GM21367 (cell line): Measurements from ENCODE around the gene CPOX.
A peak's percentile ranks its signal among the peaks of the same experiment; 100 is the strongest.
"Not testable (repeated sequence)": the region's sequence is repeated elsewhere in the genome, so short reads cannot be mapped to it uniquely, and the experiment has no call there.

Experiments used
- ATAC-seq: cut with Tn5 transposase; IDR thresholded peaks from one replicate; pipeline ENCODE4 v1.9.1; 2021; ENCODE audit not compliant: unreplicated experiment

CPOX gene

DNA sequence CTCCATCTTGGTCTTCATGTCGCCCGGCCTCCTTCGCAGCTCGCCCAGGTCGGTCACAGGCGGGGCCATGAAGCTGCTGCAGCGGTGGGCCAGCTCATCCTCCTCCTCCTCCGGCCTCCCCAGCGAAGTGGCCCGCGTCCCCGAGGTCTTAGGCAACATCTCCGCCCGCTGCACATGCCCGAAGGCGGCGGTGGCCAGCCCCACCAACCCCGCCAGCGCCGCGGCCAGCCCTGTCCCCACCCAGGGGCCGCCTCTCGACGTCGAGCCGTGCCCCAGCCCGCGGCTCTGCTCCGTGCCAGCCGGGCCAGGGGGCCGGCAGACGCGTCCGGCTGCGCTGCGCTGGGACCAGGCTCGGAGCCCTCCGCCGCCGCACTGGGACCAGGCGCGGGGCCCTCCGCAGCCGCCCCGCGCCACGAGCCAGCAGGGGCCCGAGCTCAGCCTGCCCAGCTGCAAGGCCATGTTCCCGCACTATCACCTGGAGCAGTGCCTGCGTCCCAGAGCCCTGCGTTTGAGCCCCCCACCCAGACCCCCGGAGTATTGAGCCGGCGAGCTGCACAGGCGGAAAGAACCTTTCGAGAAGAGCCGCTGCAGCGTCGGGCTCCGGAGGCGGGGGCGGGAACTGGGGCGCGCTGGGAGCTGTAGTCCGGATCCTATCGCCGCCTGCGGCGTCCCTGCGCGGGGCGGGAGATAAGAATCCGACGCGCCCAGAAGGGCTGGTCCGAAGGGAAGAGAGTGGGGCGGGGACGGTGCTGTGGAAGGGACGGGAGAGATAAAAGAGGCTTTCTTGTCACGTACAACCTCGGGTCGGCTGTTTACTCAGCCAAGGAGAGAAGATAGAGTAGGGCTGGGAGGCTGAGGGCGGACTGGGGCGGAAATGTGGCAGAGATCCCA lies at the start of gene CPOX:
CPOX (minus strand) TSS at position 566 of the 891 bp plus-strand sequence; CDS start at position 459, 107 bp downstream.
- ATAC-seq: peak; percentile 93

DNA sequence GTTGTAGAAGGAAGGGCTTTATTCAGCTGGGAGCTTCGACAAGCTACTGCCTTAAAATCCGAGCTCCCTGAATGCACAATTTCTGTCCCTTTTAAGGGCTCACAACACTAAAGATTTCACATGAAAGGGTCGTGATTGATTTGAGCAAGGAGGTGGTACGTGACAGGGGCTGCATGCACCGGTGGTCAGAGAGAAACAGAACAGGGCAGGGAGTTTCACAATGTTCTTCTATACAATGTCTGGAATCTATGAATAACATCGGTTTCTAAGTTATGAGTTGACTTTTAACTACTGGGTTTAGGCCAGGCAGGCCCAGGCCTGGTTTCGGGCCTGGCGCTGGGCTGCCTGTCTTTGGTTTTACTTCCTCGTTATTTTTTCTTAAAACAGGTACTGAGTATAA lies 49.4 kb upstream of the CPOX start:
- not testable (repeated sequence) for ATAC-seq

DNA sequence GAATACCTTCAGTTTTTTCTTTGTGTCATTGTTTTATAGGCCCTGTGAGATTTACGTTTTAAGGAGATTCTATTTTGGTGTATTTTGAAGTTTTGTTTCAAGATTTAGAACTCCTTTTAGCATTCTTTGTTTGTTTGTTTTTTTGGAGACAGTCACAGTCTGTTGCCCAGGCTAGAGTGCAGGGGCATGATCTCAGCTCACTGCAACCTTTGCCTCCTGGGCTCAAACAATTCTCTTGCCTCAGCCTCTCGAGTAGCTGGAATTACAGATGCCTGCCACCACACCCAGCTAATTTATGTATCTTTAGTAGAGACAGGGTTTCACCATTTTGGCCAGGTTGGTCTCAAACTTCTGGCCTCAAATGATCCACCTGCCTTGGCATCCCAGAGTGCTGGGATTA lies 48.3 kb upstream of the CPOX start:
- ATAC-seq: not testable (repeated sequence)

DNA sequence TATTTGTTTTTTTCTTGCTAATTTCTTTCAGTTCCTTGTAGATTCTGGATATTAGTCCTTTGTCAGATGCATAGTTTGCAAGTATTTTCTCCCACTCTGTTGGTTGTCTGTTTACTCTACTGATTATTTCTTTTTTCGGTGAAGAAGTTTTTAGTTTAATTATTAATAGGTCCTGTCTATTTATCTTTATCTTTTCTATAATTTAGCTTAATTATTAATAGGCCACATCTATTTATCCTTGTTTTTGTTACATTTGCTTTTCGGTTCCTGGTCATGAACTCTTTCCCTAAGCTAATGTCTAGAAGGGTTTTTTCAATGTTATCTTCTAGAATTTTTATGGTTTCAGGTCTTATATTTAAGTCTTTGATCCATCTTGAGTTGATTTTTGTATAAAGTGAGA lies 45.1 kb upstream of the CPOX start:
- ATAC-seq: not testable (repeated sequence)

DNA sequence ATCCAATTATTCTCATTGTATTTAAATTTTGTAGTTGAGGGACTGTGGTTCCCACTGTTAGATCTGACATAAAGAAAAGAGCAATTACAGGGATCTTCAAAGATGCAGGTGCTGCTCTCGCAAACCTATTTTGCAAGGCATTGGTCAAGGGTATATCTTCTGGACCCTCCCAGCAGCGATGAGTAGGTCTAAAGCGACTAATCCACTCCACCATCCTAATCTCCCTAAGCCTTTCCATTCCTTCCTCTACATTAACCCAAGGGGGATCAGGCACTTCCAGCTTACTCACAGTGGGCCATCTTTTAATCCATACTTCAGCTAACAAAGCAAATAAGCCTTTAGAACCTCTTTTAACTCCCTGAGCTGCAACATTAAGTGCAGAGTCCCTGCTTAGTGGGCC lies 37.0 kb upstream of the CPOX start:
- ATAC-seq: no peak

DNA sequence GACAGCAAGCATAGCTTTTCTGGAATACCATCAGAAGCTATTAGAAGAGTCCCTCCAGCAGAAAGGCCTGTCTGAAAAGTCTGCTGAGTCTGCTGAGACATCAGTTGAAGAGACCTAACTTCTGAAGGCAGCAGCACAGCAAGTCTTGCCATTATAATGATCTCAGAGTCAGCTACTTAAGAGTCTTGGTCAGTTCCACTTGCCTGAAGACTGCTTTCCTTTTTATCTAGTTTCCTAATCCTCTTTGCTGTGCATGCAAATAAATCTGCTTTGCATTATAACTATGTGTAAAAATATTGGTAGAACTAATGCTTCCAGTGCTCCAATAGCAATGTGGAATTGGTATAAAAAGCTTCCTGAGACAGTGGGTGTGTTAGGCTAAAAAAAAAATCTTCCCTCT lies 34.9 kb upstream of the CPOX start:
- ATAC-seq: no peak

DNA sequence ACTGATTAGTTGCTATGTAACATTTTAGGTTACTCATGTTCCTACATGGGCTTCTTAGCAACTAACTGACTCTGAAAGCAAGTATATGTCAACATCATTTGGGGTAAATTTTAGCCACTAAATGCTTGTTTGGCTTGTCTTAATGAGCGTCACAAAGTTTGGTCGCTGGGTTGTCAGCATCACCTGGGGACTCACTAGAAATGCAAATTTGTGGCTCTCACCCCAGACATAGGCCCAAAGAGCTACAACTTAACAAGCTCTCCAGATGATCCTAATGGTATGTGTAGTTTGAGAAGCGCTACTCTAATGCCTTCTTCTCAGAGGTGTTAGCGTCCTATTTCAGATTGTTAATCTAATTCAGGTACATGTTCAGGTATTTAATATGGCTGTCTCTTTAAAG lies 32.7 kb upstream of the CPOX start:
- no peak for ATAC-seq

DNA sequence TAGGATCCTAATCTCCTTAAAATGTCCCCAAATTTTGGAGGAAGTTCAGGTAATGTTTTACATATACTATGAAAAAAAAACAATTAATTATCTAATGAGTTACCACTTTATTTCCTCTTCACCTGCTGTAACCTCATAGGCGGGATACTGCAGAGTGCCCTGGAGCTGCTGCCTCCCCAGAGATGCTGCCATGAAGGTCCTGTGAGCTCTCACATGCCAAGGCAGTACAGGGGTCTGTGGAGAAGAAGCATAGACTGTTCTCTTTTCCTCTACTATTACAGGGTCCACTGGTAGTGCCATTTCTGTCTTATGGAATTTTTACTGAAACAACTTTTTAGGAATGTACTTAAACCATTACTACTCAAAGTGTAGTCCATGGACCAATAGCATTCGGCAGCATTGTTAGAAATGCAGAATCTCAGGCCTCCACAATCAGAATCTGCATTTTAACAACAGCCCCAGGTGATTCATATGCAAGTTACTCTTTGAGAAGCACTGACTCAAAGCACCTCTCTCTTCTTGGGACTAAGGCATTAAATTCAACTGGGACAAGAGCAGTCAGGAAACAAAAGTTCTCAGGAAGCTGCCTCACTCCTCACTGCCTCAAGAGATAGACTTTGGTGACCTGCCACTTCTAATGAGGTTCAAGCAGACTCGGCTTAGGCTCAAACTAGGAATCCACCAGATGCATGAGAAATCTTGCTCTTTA lies 30.3 kb upstream of the CPOX start:
- no peak for ATAC-seq

DNA sequence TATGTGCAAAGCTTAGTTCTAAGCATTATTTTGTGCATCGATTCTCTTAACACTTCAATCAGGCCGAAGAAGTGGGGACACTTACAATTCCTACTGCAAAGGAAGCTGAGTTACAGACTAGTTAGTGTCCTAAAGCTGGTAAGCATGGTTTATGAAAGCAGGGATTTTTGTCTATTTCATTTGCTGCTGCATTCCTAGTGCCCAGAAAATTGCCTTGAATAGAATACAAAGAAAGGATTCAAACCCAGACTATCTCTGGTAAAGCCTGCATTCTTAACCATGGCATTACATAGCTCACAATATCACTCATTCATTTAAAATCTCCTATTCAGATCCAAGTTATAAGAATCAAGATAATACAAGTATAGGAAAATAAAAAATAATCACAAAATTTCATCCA lies 24.4 kb upstream of the CPOX start:
- ATAC-seq: no peak

DNA sequence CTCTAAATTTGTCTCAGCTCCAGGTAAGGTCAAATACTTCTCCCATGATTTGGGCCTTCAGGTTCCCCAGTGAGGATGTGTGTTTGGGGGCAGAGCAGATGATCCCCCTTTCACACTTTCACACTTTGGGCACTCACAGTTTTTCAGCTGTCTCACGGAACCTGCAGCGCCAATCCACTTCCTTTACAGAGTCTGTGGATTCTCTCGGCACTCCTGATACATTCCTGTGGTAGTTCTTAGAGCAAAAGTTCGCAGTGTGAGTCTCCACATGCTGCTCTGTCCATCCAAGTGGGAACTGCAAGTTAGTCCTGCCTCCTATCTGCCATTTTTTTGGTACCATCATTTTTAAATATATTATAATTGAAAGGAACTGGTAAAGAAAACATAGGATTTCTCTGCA lies 20.2 kb upstream of the CPOX start:
- no peak for ATAC-seq

DNA sequence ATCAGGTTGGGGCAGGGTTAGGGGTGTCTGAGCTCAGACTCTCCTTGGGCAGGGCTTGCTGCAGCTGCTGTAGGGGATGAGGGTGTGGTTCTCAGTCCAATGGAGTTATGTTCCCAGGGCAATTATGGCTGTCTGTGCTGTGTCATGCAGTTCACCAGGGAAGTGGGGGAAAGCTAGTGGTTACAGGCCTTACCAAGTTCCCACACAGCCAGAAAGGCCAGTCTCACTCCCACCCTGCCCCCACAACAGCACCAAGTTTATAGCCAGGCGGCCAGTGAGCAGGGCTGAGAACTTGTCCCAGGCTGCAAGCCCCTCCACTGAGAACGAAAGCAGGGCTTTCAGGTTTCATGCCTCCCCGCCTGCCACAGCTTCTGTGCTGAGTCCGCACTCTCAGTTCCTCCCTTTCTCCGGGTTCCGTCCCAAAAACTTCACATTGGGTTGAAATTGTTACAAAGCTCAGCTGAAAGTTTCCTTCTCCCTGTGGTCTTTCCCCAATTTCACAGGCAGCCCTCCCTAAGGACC lies 19.6 kb upstream of the CPOX start:
- peak; percentile 53 for ATAC-seq

DNA sequence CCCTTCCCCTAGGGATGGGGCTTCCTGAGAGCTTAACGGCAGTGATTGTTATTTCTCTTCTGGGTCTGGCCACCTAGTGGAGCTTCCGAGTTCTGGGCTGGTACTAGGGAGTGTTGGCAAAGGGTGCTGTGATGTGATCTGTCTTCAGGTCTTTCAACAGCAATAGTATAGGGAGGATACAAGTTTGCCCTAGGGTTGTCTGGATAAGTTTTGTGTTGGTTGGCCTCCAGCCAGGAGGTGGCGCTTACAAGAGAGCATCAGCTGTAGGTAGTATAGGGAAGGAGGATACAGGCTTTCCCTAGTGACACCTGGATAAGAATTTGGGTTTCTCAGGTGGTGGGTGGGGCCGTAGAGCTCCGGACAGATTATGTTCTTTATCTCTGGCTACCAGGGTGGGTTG lies 19.2 kb upstream of the CPOX start:
- peak; percentile 52 for ATAC-seq

DNA sequence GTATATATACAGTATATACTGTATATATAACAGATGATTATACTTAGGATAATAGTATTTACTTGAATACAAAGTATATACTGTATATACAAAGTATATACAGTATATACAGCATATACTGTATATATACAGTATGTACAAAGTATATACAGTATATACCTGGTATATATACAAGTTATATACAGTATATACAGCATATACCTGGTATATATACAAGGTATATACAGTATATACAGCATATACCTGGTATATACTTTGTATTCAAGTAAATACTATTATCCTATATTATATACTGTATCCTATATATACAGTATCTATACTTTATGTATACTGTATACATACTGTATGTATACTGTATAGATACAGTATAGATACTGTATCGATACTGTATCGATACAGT lies 14.6 kb upstream of the CPOX start:
- no peak for ATAC-seq

DNA sequence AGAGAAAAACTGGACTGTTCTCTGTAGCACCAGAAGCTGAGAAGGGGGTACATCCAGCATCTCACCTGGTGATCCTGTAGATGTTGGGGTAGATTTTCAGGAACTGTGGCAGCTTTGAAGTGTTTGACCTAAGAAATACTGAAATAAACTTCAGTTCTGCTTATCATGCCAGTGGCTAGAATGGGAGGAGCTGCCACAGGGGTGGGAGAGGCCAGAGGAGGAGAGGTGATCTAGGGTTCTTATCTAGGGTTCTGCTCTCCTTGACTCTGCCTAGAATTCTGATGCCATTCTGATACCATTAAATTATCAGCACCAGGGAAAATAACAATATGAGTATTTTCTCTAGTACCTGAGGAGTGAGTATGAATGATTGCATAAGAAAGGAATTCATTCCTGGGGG lies 10.2 kb upstream of the CPOX start:
- ATAC-seq: no peak

DNA sequence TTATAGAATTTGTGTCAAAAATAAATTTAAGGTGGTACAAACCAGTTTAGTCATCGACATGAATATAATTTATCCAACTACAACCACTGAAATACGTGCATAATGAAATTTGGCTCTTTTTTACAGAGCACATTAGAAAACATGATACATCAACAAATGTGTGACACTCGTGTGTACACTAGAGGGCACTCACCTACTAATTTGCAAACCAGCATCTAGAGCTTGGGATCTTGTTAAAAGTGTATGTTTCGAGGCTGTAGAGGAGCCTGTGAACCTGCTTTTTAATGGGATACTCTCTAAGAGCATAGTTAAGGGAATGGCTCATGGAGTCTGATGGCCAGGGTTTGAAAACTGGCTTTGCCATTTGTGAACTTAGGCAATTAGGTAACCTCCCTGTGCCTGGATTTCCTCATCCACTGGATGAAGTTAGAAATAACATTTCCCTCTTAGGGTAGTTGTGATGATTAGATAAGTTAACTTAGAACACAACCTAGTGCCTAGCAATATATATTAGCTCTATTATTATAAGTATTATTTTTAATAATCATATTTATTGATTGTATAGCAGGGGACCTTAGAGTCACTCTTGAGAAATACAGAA lies 8.8 kb upstream of the CPOX start:
- peak; percentile 73 for ATAC-seq

DNA sequence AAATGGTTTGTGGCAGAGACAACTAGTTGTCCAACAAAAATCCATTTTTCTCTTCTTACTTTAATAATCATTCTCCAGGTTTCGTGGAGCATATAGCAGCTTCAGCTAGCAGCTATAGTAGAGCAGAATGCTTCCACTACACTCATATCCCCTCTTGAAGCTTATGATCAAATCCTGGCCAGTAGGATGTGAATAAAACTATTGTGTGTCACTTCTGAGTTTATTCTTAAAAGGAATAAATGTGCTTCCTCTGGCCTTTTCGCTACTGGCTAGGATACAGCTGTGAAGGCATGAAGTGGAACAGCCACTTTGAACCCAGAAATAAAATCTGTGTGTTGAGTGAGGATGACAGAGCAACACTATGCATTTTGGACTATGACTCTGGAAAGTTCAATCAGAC lies 7.8 kb upstream of the CPOX start:
- ATAC-seq: no peak

DNA sequence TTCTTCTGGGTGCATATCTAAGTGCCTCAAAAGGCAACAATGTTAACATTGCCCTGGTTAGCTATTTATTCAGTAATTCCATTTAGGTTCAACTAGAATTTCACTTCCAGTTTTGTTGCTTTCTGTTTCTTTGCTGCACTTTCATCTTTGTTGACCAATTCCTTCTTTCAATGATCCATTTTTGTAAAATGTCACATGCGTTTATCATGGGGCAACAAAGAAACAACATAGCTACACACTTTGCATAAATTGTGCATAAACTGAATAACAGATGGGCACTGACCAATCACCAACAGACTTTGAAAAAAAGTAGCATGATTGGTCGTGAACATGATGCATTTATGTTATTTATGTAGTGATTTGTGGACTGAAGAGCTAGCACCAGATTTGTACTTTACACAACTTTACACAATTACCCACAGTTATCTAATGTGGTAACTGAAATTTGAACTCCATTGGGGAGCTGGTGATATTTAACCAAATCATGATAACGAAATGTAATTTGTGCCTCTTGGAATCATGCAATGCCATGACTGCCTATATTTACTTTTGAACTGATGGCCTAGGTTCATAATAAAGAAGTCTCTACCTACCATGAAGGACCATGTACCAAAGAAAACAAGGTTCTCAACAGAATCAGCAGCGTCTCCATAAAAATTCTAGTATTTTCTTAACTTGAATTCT lies 7.1 kb upstream of the CPOX start:
- ATAC-seq: peak; percentile 44

DNA sequence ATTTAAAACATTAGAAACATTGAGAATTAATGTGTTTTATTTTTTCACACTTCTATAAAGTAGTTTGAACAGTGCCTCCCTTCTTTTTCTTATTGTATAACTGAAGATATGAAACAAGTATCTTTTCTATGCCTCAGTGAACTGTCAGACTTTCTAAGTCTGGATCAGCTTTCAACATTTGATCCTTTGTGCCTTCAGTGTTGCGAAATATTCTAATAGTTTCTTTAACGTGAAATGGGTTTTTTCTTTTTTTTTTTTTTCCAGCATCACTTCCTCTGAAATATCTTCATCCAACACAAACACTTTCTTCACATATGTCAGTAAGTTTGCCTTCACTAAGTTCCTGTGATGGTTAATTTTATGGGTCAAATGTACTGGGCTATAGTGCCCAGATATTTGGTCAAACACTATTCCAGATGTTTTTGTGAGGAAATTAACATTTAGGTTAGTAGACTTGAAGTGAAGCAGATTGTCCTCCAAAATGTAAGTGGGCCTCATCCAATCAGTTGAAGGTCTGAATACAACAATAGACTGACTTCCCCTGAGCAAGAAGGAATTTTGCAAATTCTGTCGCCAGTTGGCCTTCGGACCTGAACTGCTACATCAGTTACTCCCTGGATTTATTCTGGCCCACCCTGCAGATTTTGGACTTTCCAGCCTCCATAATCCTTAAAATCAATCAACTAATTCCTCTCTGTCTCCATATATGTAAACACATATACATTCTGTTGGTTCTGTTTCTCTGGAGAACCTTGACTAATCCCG lies 6.4 kb upstream of the CPOX start:
- ATAC-seq: no peak

DNA sequence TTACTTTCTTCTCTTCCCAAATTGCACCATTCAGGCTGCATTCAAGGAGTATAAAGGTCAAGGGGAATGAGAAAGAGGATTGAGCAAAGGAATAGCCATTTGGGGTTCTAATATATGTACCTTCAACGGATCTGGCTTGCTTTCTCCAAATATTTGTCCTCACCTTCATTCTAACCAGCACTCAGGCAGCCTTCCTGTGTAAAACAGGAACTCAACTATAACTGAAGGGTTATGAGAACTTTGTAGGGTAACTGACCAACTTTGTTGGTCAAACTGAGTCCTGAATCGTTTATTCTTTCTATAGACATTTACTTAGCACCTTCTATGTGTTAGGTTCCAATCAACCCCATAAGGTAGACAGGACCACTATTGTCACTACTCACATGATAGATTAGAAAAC lies 5.1 kb upstream of the CPOX start:
- ATAC-seq: no peak
